ENCODE results near the gene SELENON. TPM values are rescaled to one million over a fixed set of nuclear protein-coding genes. Genes with fewer than 3 reads are reported as not detected.

SELENON gene
- polyA plus RNA-seq, 2 of the 4 experiments (the other 2 are of a cell fraction), result 16.6 to 41.1 TPM

DNA sequence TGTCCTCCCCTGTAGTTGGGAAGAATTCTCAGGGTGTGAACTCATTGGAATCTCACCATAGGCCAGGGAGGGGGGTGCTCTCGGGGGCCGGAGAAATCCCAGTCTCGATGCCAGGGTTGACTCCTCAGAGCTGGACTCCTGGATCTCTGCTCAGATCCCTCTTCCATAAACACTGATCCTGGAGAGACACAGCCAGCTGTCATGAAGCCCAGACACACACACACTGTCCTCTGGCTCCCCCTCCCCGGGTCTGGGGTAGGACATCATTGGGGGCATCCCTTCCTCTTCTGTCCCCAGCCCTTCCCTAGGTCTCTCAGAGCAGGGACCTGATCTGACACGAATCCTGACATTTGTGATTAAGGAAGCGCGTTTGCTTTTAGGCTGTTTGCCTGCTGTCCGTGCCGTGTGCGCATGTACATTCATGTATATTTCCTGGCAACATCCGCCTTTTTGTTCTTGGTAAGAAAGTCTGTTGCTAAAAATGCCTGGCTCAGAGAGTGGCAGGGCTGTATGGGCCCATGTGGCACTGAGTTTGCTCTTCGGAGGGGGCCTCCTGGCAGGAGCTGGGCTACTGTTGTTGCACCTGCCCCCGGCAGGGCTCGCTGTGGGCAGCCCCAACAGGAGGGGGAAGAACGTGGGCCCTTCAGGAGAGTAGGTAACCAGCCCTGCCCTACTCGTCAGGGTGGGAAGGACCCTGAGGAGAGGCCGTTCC, 45.4 kb upstream of the SELENON start:
- Histone ChIP-seq H3K9me3 (no peaks in the 10 kb centered on the region), H3K4me3 (no peak overlapping the region), H3K4me2 (no peak overlapping the region), H3K27ac (no peak overlapping the region), H3K4me1 (no peaks in the 10 kb centered on the region)
- ChIA-PET CTCF (no interaction called here), POLR2A (no interaction called here)
- DNase-seq (ENCODE audit: low read depth in 1 of 2, low spot score in 1 of 2), result no peak
- 69% methylated on average over 14 of the region's 17 CpGs for WGBS (ENCODE audit: missing lambda C conversion rate)
- no peak for ATAC-seq
- no peak for FAIRE-seq
- no peak for TF ChIP-seq CHD2 (IDR thresholded peaks at IDR 0.05; ENCODE audit: low read length, partially characterized antibody)

GRCh38 chr1:25755475-25756125, 44.4 kb upstream of the SELENON start:
- WGBS (ENCODE audit: missing lambda C conversion rate), result 77% methylated on average over 7 of the region's 7 CpGs
- FAIRE-seq, result no peak
- Histone ChIP-seq H3K27ac (no peak overlapping the region), H3K9me3 (no peaks in the 10 kb centered on the region), H3K4me3 (no peak overlapping the region), H3K4me1 (no peaks in the 10 kb centered on the region), H3K4me2 (no peak overlapping the region)
- no peak for ATAC-seq
- POLR2A ChIA-PET, result no interaction called here
- CTCF ChIA-PET, result no interaction called here
- TF ChIP-seq EP300 (IDR thresholded peaks at IDR 0.05) (no peak), RCOR1 (IDR thresholded peaks at IDR 0.05; ENCODE audit: low read depth, low read length) (no peak), MAFK (IDR thresholded peaks at IDR 0.05; ENCODE audit: partially characterized antibody) (no peak), EHF (CRISPR knock-in tag; IDR thresholded peaks at IDR 0.05) (no peak), CEBPB (IDR thresholded peaks at IDR 0.05) (no peak), TP53 (CRISPR knock-in tag; IDR thresholded peaks at IDR 0.05) (no peak), FOSL2 (IDR thresholded peaks at IDR 0.05) (no peak), FOSL2 (CRISPR knock-in tag; IDR thresholded peaks at IDR 0.05) (no peak), POLR2AphosphoS2 (conservative IDR thresholded peaks at IDR 0.05; ENCODE audit: low read length) (no peak), HOXB5 (CRISPR knock-in tag; IDR thresholded peaks at IDR 0.05) (no peak), GATA3 (IDR thresholded peaks at IDR 0.05; ENCODE audit: borderline replicate concordance) (no peak), ZFP36 (IDR thresholded peaks at IDR 0.05; ENCODE audit: borderline replicate concordance, partially characterized antibody) (no peak), HDAC2 (IDR thresholded peaks at IDR 0.05) (no peak), HOXA7 (CRISPR knock-in tag; IDR thresholded peaks at IDR 0.05) (no peak), RARB (CRISPR knock-in tag; IDR thresholded peaks at IDR 0.05) (no peak), NR3C1 (IDR thresholded peaks at IDR 0.05) (no peak)
- TF ChIP-seq, protein P1, sequence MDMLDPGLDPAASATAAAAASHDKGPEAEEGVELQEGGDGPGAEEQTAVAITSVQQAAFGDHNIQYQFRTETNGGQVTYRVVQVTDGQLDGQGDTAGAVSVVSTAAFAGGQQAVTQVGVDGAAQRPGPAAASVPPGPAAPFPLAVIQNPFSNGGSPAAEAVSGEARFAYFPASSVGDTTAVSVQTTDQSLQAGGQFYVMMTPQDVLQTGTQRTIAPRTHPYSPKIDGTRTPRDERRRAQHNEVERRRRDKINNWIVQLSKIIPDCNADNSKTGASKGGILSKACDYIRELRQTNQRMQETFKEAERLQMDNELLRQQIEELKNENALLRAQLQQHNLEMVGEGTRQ (IDR thresholded peaks at IDR 0.05), result no peak
- TF ChIP-seq, protein P2, sequence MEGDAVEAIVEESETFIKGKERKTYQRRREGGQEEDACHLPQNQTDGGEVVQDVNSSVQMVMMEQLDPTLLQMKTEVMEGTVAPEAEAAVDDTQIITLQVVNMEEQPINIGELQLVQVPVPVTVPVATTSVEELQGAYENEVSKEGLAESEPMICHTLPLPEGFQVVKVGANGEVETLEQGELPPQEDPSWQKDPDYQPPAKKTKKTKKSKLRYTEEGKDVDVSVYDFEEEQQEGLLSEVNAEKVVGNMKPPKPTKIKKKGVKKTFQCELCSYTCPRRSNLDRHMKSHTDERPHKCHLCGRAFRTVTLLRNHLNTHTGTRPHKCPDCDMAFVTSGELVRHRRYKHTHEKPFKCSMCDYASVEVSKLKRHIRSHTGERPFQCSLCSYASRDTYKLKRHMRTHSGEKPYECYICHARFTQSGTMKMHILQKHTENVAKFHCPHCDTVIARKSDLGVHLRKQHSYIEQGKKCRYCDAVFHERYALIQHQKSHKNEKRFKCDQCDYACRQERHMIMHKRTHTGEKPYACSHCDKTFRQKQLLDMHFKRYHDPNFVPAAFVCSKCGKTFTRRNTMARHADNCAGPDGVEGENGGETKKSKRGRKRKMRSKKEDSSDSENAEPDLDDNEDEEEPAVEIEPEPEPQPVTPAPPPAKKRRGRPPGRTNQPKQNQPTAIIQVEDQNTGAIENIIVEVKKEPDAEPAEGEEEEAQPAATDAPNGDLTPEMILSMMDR (IDR thresholded peaks at IDR 0.05), result no peak
- TF ChIP-seq, protein P3, sequence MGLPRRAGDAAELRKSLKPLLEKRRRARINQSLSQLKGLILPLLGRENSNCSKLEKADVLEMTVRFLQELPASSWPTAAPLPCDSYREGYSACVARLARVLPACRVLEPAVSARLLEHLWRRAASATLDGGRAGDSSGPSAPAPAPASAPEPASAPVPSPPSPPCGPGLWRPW (IDR thresholded peaks at IDR 0.05), result no peak
- no peak for DNase-seq (ENCODE audit: low read depth in 1 of 2, low spot score in 1 of 2)

DNA sequence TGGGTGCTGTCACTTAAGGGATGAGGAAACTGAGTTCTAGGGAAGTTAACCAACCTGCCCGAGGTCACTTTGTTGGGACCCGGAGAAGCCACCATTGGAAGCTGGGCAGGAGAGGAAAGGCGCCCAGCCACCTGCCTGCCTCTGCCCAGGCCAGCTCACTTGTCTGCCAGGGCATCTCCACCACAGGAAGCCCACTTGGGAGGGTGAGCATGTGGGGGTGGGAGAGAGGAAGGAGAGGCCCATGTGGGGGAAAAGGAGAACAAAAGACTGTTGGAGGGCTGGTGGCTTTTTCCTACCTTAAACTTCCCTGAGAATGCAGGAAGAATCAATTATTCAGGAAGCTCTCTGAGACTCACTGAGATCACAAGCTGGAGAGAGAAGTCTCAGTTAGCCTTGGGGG, 43.8 kb upstream of the SELENON start:
- H3K4me1 ChIP-seq, result no peaks in the 10 kb centered on the region
- no peak overlapping the region for H3K4me3 ChIP-seq
- WGBS (ENCODE audit: missing lambda C conversion rate), result 62% methylated on average over 3 of the region's 3 CpGs
- ChIA-PET CTCF (no interaction called here), POLR2A (no interaction called here)
- H3K9me3 ChIP-seq, result no peaks in the 10 kb centered on the region
- no peak overlapping the region for H3K27ac ChIP-seq
- no peak overlapping the region for H3K4me2 ChIP-seq
- ATAC-seq, result no peak
- DNase-seq (ENCODE audit: low read depth in 1 of 2, low spot score in 1 of 2), result no peak
- no peak for FAIRE-seq
- TF ChIP-seq SMC3 (IDR thresholded peaks at IDR 0.05) (no peak), SREBF2 (IDR thresholded peaks at IDR 0.05) (no peak), ATOH8 (CRISPR knock-in tag; IDR thresholded peaks at IDR 0.05; ENCODE audit: low read depth) (no peak), ZC3H11A (IDR thresholded peaks at IDR 0.05) (no peak), NPAS2 (CRISPR knock-in tag; IDR thresholded peaks at IDR 0.05; ENCODE audit: borderline replicate concordance) (no peak), FOSL2 (IDR thresholded peaks at IDR 0.05) (no peak), FOSL2 (CRISPR knock-in tag; IDR thresholded peaks at IDR 0.05) (no peak), PBX3 (IDR thresholded peaks at IDR 0.05) (no peak), POLR2AphosphoS2 (conservative IDR thresholded peaks at IDR 0.05; ENCODE audit: low read length) (no peak)
- TF ChIP-seq, protein P4, sequence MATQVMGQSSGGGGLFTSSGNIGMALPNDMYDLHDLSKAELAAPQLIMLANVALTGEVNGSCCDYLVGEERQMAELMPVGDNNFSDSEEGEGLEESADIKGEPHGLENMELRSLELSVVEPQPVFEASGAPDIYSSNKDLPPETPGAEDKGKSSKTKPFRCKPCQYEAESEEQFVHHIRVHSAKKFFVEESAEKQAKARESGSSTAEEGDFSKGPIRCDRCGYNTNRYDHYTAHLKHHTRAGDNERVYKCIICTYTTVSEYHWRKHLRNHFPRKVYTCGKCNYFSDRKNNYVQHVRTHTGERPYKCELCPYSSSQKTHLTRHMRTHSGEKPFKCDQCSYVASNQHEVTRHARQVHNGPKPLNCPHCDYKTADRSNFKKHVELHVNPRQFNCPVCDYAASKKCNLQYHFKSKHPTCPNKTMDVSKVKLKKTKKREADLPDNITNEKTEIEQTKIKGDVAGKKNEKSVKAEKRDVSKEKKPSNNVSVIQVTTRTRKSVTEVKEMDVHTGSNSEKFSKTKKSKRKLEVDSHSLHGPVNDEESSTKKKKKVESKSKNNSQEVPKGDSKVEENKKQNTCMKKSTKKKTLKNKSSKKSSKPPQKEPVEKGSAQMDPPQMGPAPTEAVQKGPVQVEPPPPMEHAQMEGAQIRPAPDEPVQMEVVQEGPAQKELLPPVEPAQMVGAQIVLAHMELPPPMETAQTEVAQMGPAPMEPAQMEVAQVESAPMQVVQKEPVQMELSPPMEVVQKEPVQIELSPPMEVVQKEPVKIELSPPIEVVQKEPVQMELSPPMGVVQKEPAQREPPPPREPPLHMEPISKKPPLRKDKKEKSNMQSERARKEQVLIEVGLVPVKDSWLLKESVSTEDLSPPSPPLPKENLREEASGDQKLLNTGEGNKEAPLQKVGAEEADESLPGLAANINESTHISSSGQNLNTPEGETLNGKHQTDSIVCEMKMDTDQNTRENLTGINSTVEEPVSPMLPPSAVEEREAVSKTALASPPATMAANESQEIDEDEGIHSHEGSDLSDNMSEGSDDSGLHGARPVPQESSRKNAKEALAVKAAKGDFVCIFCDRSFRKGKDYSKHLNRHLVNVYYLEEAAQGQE (IDR thresholded peaks at IDR 0.05), result no peak
